T-helper 17 cell (primary cell): Measurements from ENCODE around the gene ASCC1. TPM values are rescaled to one million over a fixed set of nuclear protein-coding genes. Genes with fewer than 3 reads are reported as not detected.
"Not testable (repeated sequence)": the region's sequence is repeated elsewhere in the genome, so short reads cannot be mapped to it uniquely, and the experiment has no call there.

ENCODE experiments used
- ATAC-seq: fragments of 150-1000 bp; cut with Tn5 transposase; 2 replicates; pipeline ENCODE4 v1.10.0; 2021; ENCODE audit warnings: mild to moderate bottlenecking, moderate library complexity
- DNase-seq, 3 donors: peaks; one replicate each; pipeline versions ENCODE4 v3.0.0 to v3.0.0-alpha.2; 2020 to 2021
- H3K9me3 ChIP-seq: one replicate; pipeline ENCODE4 v1.7.0; 2013; ENCODE audit warnings: low read length, mild to moderate bottlenecking; ENCODE audit not compliant: control insufficient read depth, poor library complexity, severe bottlenecking
- H3K27ac Mint-ChIP-seq: one replicate; pipeline ENCODE4 v1.8.0; 2022; ENCODE audit warnings: mild to moderate bottlenecking, moderate library complexity, mixed read lengths
- H3K27me3 Mint-ChIP-seq: one replicate; pipeline ENCODE4 v1.8.0; 2022; ENCODE audit warnings: mixed read lengths
- H3K36me3 Mint-ChIP-seq: one replicate; pipeline ENCODE4 v1.8.0; 2022; ENCODE audit warnings: low read depth, mixed read lengths
- H3K4me1 Mint-ChIP-seq: one replicate; pipeline ENCODE4 v1.8.0; 2022; ENCODE audit warnings: mild to moderate bottlenecking, mixed read lengths
- H3K4me3 Mint-ChIP-seq: one replicate; pipeline ENCODE4 v1.8.0; 2022; ENCODE audit warnings: mild to moderate bottlenecking, moderate library complexity, mixed read lengths
- total RNA-seq, 4 donors: library from RNA in 2 of 4; stranded (reverse) in 2 of 4; gene quantifications; one replicate each; pipeline ENCODE4 v1.2.3 and lab custom pipeline; 2022 to 2026

Gene ASCC1
- total RNA-seq, 2 donors from 2014 or later, result 14.0 to 14.6 TPM

GRCh38 chr10:72223743-72224101 lies 7.6 kb upstream of the ASCC1 start:
- ATAC-seq (no peak), DNase-seq (no peak)
- H3K36me3 Mint-ChIP-seq, result no peaks in the 10 kb centered on the region
- H3K4me3 Mint-ChIP-seq, result peak overlapping the region; percentile 58
- no peaks in the 10 kb centered on the region for H3K9me3 ChIP-seq
- peaks cover 24% of the 10 kb centered on the region for H3K4me1 Mint-ChIP-seq
- no peaks in the 10 kb centered on the region for H3K27me3 Mint-ChIP-seq
- H3K27ac Mint-ChIP-seq, result peak overlapping the region; percentile 47

GRCh38 chr10:72221278-72221677 lies 5.2 kb upstream of the ASCC1 start:
- no peak for ATAC-seq
- no peaks in the 10 kb centered on the region for H3K9me3 ChIP-seq
- Mint-ChIP-seq H3K4me3 (no peak overlapping the region), H3K36me3 (no peaks in the 10 kb centered on the region), H3K4me1 (peaks cover 23% of the 10 kb centered on the region), H3K27me3 (no peaks in the 10 kb centered on the region), H3K27ac (no peak overlapping the region)
- DNase-seq, result no peak

GRCh38 chr10:72220637-72221036 lies 4.6 kb upstream of the ASCC1 start:
- Mint-ChIP-seq H3K36me3 (peaks cover under 1% of the 10 kb centered on the region), H3K4me3 (no peak overlapping the region), H3K27me3 (no peaks in the 10 kb centered on the region), H3K4me1 (peaks cover 26% of the 10 kb centered on the region), H3K27ac (no peak overlapping the region)
- DNase-seq (no peak), ATAC-seq (no peak)
- H3K9me3 ChIP-seq, result no peaks in the 10 kb centered on the region

- ATAC-seq (no peak), DNase-seq (no peak)
- H3K4me1 Mint-ChIP-seq, result peaks cover 33% of the 10 kb centered on the region
- H3K4me3 Mint-ChIP-seq, result peak overlapping the region; percentile 77
- H3K36me3 Mint-ChIP-seq, result peaks cover 3% of the 10 kb centered on the region
- no peaks in the 10 kb centered on the region for H3K27me3 Mint-ChIP-seq
- no peaks in the 10 kb centered on the region for H3K9me3 ChIP-seq
- H3K27ac Mint-ChIP-seq, result peak overlapping the region; percentile 97
Measured at GRCh38 chr10:72219235-72219814, 3.2 kb upstream of the ASCC1 start.

GRCh38 chr10:72218726-72219125 lies 2.6 kb upstream of the ASCC1 start:
- H3K27ac Mint-ChIP-seq, result peak overlapping the region; percentile 97
- ATAC-seq, result no peak
- peaks cover 3% of the 10 kb centered on the region for H3K36me3 Mint-ChIP-seq
- H3K9me3 ChIP-seq, result no peaks in the 10 kb centered on the region
- H3K27me3 Mint-ChIP-seq, result no peaks in the 10 kb centered on the region
- peak overlapping the region; percentile 77 for H3K4me3 Mint-ChIP-seq
- H3K4me1 Mint-ChIP-seq, result peaks cover 32% of the 10 kb centered on the region
- no peak for DNase-seq

GRCh38 chr10:72218325-72218724 lies 2.2 kb upstream of the ASCC1 start:
- Mint-ChIP-seq H3K4me1 (peaks cover 30% of the 10 kb centered on the region), H3K4me3 (peak overlapping the region; percentile 77), H3K27me3 (no peaks in the 10 kb centered on the region), H3K36me3 (peaks cover 3% of the 10 kb centered on the region), H3K27ac (peak overlapping the region; percentile 97)
- ATAC-seq (no peak), DNase-seq (no peak)
- H3K9me3 ChIP-seq, result no peaks in the 10 kb centered on the region

GRCh38 chr10:72211832-72212231 lies 4.2 kb downstream of the ASCC1 start:
- H3K27me3 Mint-ChIP-seq, H3K36me3 Mint-ChIP-seq: not testable (repeated sequence)
- peaks cover 25% of the 10 kb centered on the region for H3K4me1 Mint-ChIP-seq

GRCh38 chr10:72211381-72211780 lies 4.7 kb downstream of the ASCC1 start:
- not testable (repeated sequence) for DNase-seq, H3K36me3 Mint-ChIP-seq, ATAC-seq, H3K27me3 Mint-ChIP-seq, H3K9me3 ChIP-seq, H3K4me3 Mint-ChIP-seq
- Mint-ChIP-seq H3K4me1 (peaks cover 25% of the 10 kb centered on the region), H3K27ac (peak overlapping the region; percentile 6)

More at GRCh38 chr10:72211832-72212231, 4.2 kb downstream of the ASCC1 start:
- H3K9me3 ChIP-seq, DNase-seq, ATAC-seq, H3K4me3 Mint-ChIP-seq: not testable (repeated sequence)
- H3K27ac Mint-ChIP-seq, result peak overlapping the region; percentile 6

- H3K4me3 Mint-ChIP-seq, H3K36me3 Mint-ChIP-seq, H3K9me3 ChIP-seq, H3K27me3 Mint-ChIP-seq, DNase-seq, ATAC-seq: not testable (repeated sequence)
- Mint-ChIP-seq H3K4me1 (peaks cover 14% of the 10 kb centered on the region), H3K27ac (peak overlapping the region; percentile 66)
Measured at GRCh38 chr10:72208526-72208925, 7.5 kb downstream of the ASCC1 start.

- Mint-ChIP-seq H3K27ac (no peak overlapping the region), H3K27me3 (no peaks in the 10 kb centered on the region), H3K36me3 (peaks cover 3% of the 10 kb centered on the region), H3K4me3 (no peak overlapping the region), H3K4me1 (peaks cover 10% of the 10 kb centered on the region)
- H3K9me3 ChIP-seq, result no peaks in the 10 kb centered on the region
- ATAC-seq (no peak), DNase-seq (no peak)
Measured at GRCh38 chr10:72206511-72207229, 9.4 kb downstream of the ASCC1 start.

- ATAC-seq, result no peak
Measured at GRCh38 chr10:72204724-72205123, 11.4 kb downstream of the ASCC1 start.

GRCh38 chr10:72204296-72204695 lies 11.8 kb downstream of the ASCC1 start:
- no peak overlapping the region for H3K4me3 Mint-ChIP-seq
- peaks cover 3% of the 10 kb centered on the region for H3K36me3 Mint-ChIP-seq
- no peaks in the 10 kb centered on the region for H3K27me3 Mint-ChIP-seq
- ATAC-seq, result no peak
- H3K27ac Mint-ChIP-seq, result no peak overlapping the region
- H3K9me3 ChIP-seq, result no peaks in the 10 kb centered on the region
- H3K4me1 Mint-ChIP-seq, result peaks cover 7% of the 10 kb centered on the region
- DNase-seq, result no peak

More at GRCh38 chr10:72204724-72205123, 11.4 kb downstream of the ASCC1 start:
- H3K36me3 Mint-ChIP-seq, result peaks cover 3% of the 10 kb centered on the region
- H3K9me3 ChIP-seq, result no peaks in the 10 kb centered on the region
- H3K27me3 Mint-ChIP-seq, result no peaks in the 10 kb centered on the region
- no peak overlapping the region for H3K27ac Mint-ChIP-seq
- H3K4me1 Mint-ChIP-seq, result peaks cover 7% of the 10 kb centered on the region
- no peak overlapping the region for H3K4me3 Mint-ChIP-seq
- no peak for DNase-seq

- no peak for ATAC-seq
- no peaks in the 10 kb centered on the region for H3K27me3 Mint-ChIP-seq
- DNase-seq, result no peak
- H3K27ac Mint-ChIP-seq, result no peak overlapping the region
- H3K4me1 Mint-ChIP-seq, result peaks cover 3% of the 10 kb centered on the region
- H3K4me3 Mint-ChIP-seq, result no peak overlapping the region
- no peaks in the 10 kb centered on the region for H3K9me3 ChIP-seq
- H3K36me3 Mint-ChIP-seq, result peaks cover 3% of the 10 kb centered on the region
Measured at GRCh38 chr10:72201293-72201692, 14.8 kb downstream of the ASCC1 start.

GRCh38 chr10:72200883-72201282 lies 15.2 kb downstream of the ASCC1 start:
- Mint-ChIP-seq H3K4me1 (peaks cover 3% of the 10 kb centered on the region), H3K4me3 (no peak overlapping the region), H3K27me3 (no peaks in the 10 kb centered on the region), H3K27ac (no peak overlapping the region), H3K36me3 (peaks cover 3% of the 10 kb centered on the region)
- H3K9me3 ChIP-seq, result no peaks in the 10 kb centered on the region
- DNase-seq (no peak), ATAC-seq (no peak)
